PC-9 (cell line): Measurements from ENCODE around the gene ACP4.

Source experiments
- CTCF ChIP-seq: fragments of 200-600 bp; sonication (generic); conservative IDR thresholded peaks from 2 replicates; pipeline ENCODE4 v1.6.1; 2017; ENCODE audit warnings: mixed run types, antibody characterized with exemption, mild to moderate bottlenecking, moderate library complexity
- EZH2 ChIP-seq: fragments of 200-600 bp; sonication (generic); IDR thresholded peaks from 2 replicates; pipeline ENCODE4 v1.8.0; 2017; ENCODE audit warnings: antibody characterized with exemption, low read depth

DNA sequence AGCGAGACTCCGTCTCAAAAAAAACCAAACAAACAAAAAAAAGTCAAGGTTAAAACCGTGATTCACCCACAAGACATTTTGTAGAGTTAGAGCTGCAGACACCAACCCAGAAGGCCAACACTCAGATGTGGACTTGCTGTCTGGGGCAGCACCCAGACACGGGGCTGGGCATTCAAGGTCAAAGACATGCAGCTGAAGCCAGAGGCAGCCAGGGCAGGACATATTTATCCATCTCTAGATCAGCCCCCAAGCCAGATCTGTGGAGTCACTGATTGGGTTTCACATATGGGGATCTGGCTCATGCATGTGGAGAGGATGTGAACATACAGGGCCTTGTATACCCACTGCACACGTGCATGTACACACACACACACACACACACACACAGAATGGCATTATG, 39.6 kb downstream of the ACP4 start:
- TF ChIP-seq CTCF: no peak
- TF ChIP-seq EZH2: no peak
